Peyer's patch (tissue), 4 donors: Measurements from ENCODE around the gene PRICKLE2.

Experiments
- CTCF ChIP-seq, 6 experiments: fragments of 450-650 bp in 4 of 6; fragments of 200-600 bp in 2 of 6; sonication (generic) in 1 of 6; IDR thresholded peaks; one replicate each; pipeline ENCODE4 v1.5.1; 2017 to 2019; ENCODE audit warnings: antibody characterized with exemption in 6 of 6, mild to moderate bottlenecking in 3 of 6, moderate library complexity in 1 of 6
- POLR2A ChIP-seq, 2 donors: fragments of 450-650 bp; IDR thresholded peaks; one replicate each; pipeline ENCODE4 v1.5.1; 2017; ENCODE audit warnings: antibody characterized with exemption in 2 of 2, mild to moderate bottlenecking in 2 of 2, moderate library complexity in 2 of 2

DNA sequence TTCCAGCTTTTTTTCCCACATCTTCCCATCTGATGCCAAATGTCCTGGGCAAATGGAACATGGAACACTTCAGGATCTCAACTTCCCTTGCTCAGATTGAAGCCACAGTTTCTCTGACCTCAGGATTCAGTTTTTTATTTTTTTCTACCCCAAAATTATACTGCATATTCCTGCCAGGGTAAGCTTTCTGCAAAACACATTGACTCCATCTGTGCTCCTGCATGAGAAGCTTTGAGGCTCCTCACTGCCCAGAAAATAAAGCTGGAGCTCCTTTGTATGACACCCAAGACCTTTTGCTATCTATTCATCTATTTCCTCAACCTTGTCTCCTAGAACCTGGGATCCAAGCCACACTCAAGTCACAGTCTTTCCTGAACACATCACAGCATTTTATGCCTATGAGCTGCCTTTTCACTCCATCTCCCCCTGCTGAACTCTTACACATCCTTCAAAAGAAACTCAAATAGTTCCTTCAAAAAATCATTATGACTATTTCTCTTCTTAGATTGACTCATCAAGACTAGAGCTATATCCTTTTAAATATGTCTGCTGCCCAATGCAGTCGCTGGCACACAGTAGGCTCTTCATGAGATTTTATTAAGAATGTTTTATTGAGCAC, 144.5 kb downstream of the PRICKLE2 start:
- TF ChIP-seq CTCF (IDR thresholded peaks at IDR 0.05) (no peak), POLR2A (IDR thresholded peaks at IDR 0.05) (no peak)
